D721Med (cell line): Measurements from ENCODE around the gene EPHA6.

ENCODE experiments used
- DNase-seq: peaks from one replicate; pipeline ENCODE4 v3.0.0; 2011; ENCODE audit warnings: low spot score; ENCODE audit not compliant: insufficient read length
- FAIRE-seq: peaks from 2 replicates; lab custom pipeline; 2011; peaks lifted over from hg19 to GRCh38; lab: Jason Lieb, UNC
- CTCF ChIP-seq: IDR thresholded peaks from 2 replicates; pipeline ENCODE4 v1.5.1; 2012; ENCODE audit warnings: mild to moderate bottlenecking, control low read depth; ENCODE audit not compliant: insufficient read depth; ENCODE audit errors: missing control alignments

The EPHA6 gene

GRCh38 chr3:97235179-97235578 lies 420.8 kb downstream of the EPHA6 start:
- FAIRE-seq (no peak), DNase-seq (no peak)
- no peak for TF ChIP-seq CTCF

GRCh38 chr3:97235611-97236315 lies 421.4 kb downstream of the EPHA6 start:
- no peak for FAIRE-seq
- TF ChIP-seq CTCF = no peak
- no peak for DNase-seq

GRCh38 chr3:97241417-97241816 lies 427.0 kb downstream of the EPHA6 start:
- no peak for DNase-seq
- no peak for FAIRE-seq

GRCh38 chr3:97245201-97245910 lies 431.0 kb downstream of the EPHA6 start:
- FAIRE-seq (no peak), DNase-seq (no peak)
- no peak for TF ChIP-seq CTCF

More at GRCh38 chr3:97241417-97241816, 427.0 kb downstream of the EPHA6 start:
- no peak for TF ChIP-seq CTCF

GRCh38 chr3:97256060-97256459 lies 441.7 kb downstream of the EPHA6 start:
- no peak for TF ChIP-seq CTCF
- no peak for FAIRE-seq
- no peak for DNase-seq

- FAIRE-seq (no peak), DNase-seq (no peak)
- TF ChIP-seq CTCF = no peak
Measured at GRCh38 chr3:97257942-97258697, 443.7 kb downstream of the EPHA6 start.

GRCh38 chr3:97259263-97259662 lies 444.9 kb downstream of the EPHA6 start:
- TF ChIP-seq CTCF = no peak
- DNase-seq = no peak
- FAIRE-seq = no peak
